IMR-90 (cell line): Measurements from ENCODE around the gene PSMD10. TPM values are rescaled to one million over a fixed set of nuclear protein-coding genes. Genes with fewer than 3 reads are reported as not detected.

Experiments used
- ATAC-seq: fragments of 200-7000 bp; cut with Tn5 transposase; 2 replicates; pipeline ENCODE4 v1.9.1; 2020; ENCODE audit warnings: low read depth, mild to moderate bottlenecking, moderate library complexity
- BruUV-seq: library from RNA; stranded (reverse); fragments of 400-500 nt; replicated peaks from 2 replicates; lab custom pipeline; 2021; lab: Mats Ljungman, UMichigan
- CTCF ChIA-PET: fragments of 300-600 bp; formaldehyde crosslinking; extraction: SDS; loops from one replicate; lab custom pipeline; 2021; ENCODE audit warnings: antibody characterized with exemption; lab: Yijun Ruan, JAX
- POLR2A ChIA-PET: fragments of 300-600 bp; sonication (Branson Sonifier 250); formaldehyde crosslinking; loops from one replicate; lab custom pipeline; 2022; ENCODE audit warnings: antibody characterized with exemption; ENCODE audit not compliant: unreplicated experiment; lab: Charles Lee
- DNase-seq: peaks from one replicate; pipeline ENCODE4 v3.0.0; 2013
- H2AFZ ChIP-seq: replicated peaks from 2 replicates; pipeline ENCODE3; 2013; ENCODE audit warnings: low read length, mild to moderate bottlenecking; ENCODE audit not compliant: poor library complexity
- H2AK5ac ChIP-seq: 2 replicates; pipeline ENCODE4 v1.6.1; 2013; ENCODE audit warnings: low read depth, low read length, inconsistent platforms
- H2AK9ac ChIP-seq: replicated peaks from 2 replicates; pipeline ENCODE3; 2013; ENCODE audit warnings: mild to moderate bottlenecking, low read depth, low read length, moderate library complexity; ENCODE audit not compliant: poor library complexity
- H2BK120ac ChIP-seq: 2 replicates; pipeline ENCODE4 v1.6.1; 2013; ENCODE audit warnings: low read depth, low read length, inconsistent platforms
- H2BK15ac ChIP-seq: 3 replicates; pipeline ENCODE4 v1.6.1; 2013; ENCODE audit warnings: low read depth, low read length, inconsistent platforms
- H2BK20ac ChIP-seq: 2 replicates; pipeline ENCODE4 v1.6.1; 2013; ENCODE audit warnings: low read depth, mild to moderate bottlenecking, inconsistent platforms, low read length, moderate library complexity
- H2BK5ac ChIP-seq: 2 replicates; pipeline ENCODE4 v1.6.1; 2013; ENCODE audit warnings: mild to moderate bottlenecking, low read depth, low read length, inconsistent platforms; ENCODE audit not compliant: poor library complexity, severe bottlenecking
- H3K14ac ChIP-seq: replicated peaks from 2 replicates; pipeline ENCODE4 v1.6.1; 2013; ENCODE audit warnings: low read depth, low read length, inconsistent platforms
- H3K18ac ChIP-seq: 2 replicates; pipeline ENCODE4 v1.6.1; 2013; ENCODE audit warnings: low read depth, low read length, control low read depth
- H3K23ac ChIP-seq: 2 replicates; pipeline ENCODE4 v1.6.1; 2013; ENCODE audit warnings: low read depth, low read length, inconsistent platforms
- H3K27ac ChIP-seq: 2 replicates; pipeline ENCODE4 v1.5.1; 2013; ENCODE audit warnings: mild to moderate bottlenecking, control low read depth, low read length; ENCODE audit not compliant: insufficient read depth
- H3K27me3 ChIP-seq: 2 replicates; pipeline ENCODE4 v1.6.1; 2013; ENCODE audit warnings: low read length; ENCODE audit not compliant: control insufficient read depth, insufficient read depth
- H3K36me3 ChIP-seq: 2 replicates; pipeline ENCODE4 v1.6.1; 2013; ENCODE audit warnings: low read length, mixed read lengths; ENCODE audit not compliant: control insufficient read depth, insufficient read depth
- H3K4ac ChIP-seq: 2 replicates; pipeline ENCODE4 v1.6.1; 2013; ENCODE audit warnings: low read depth, low read length, inconsistent platforms
- H3K4me1 ChIP-seq: 2 replicates; pipeline ENCODE4 v1.6.1; 2013; ENCODE audit warnings: low read length, mixed read lengths; ENCODE audit not compliant: control insufficient read depth, insufficient read depth
- H3K4me2 ChIP-seq: 2 replicates; pipeline ENCODE4 v1.6.1; 2013; ENCODE audit warnings: low read depth, mild to moderate bottlenecking, control low read depth, low read length, moderate library complexity
- H3K4me3 ChIP-seq: 2 replicates; pipeline ENCODE4 v1.5.1; 2013; ENCODE audit warnings: low read depth, mild to moderate bottlenecking, control low read depth, low read length, moderate library complexity; ENCODE audit not compliant: insufficient read depth
- H3K56ac ChIP-seq: 2 replicates; pipeline ENCODE4 v1.6.1; 2013; ENCODE audit warnings: low read length, inconsistent platforms; ENCODE audit not compliant: insufficient read depth; ENCODE audit errors: extremely low read depth
- H3K79me1 ChIP-seq, 2 experiments: 2 replicates each; pipeline ENCODE4 v1.6.1; 2013; ENCODE audit warnings: low read length in 2 of 2, inconsistent platforms in 1 of 2, low read depth in 1 of 2
- H3K9ac ChIP-seq: 2 replicates; pipeline ENCODE4 v1.6.1; 2013; ENCODE audit warnings: low read depth, low read length, control low read depth
- H3K9me1 ChIP-seq: 2 replicates; pipeline ENCODE4 v1.6.1; 2013; ENCODE audit warnings: low read length, inconsistent platforms; ENCODE audit not compliant: insufficient read depth
- H3K9me3 ChIP-seq: 2 replicates; pipeline ENCODE4 v1.6.1; 2013; ENCODE audit warnings: low read length; ENCODE audit not compliant: control insufficient read depth, insufficient read depth
- H4K20me1 ChIP-seq: 2 replicates; pipeline ENCODE4 v1.6.1; 2013; ENCODE audit warnings: low read length, inconsistent platforms; ENCODE audit not compliant: insufficient read depth
- H4K5ac ChIP-seq: 2 replicates; pipeline ENCODE4 v1.6.1; 2013; ENCODE audit warnings: mild to moderate bottlenecking, low read depth, low read length, control low read depth
- H4K8ac ChIP-seq, 2 experiments: 2 replicates each; pipeline ENCODE4 v1.6.1; 2013; ENCODE audit warnings: low read depth in 2 of 2, low read length in 2 of 2, control low read depth in 1 of 2, inconsistent platforms in 1 of 2
- H4K91ac ChIP-seq: 2 replicates; pipeline ENCODE4 v1.6.1; 2013; ENCODE audit warnings: low read depth, low read length, inconsistent platforms; ENCODE audit not compliant: insufficient read depth
- BHLHE40 ChIP-seq: fragments of 150-350 bp; IDR thresholded peaks from 2 replicates; pipeline ENCODE4 v1.6.1; 2016; ENCODE audit warnings: mild to moderate bottlenecking, low read depth, low read length
- CEBPB ChIP-seq: IDR thresholded peaks from 2 replicates; pipeline ENCODE4 v1.6.1; 2012; ENCODE audit warnings: low read depth, low read length, improper control_type of control experiment
- CTCF ChIP-seq: conservative IDR thresholded peaks from 2 replicates; pipeline ENCODE4 v1.5.1; 2012; ENCODE audit warnings: mild to moderate bottlenecking, low read depth, low read length, improper control_type of control experiment
- FOS ChIP-seq: fragments of 150-350 bp; IDR thresholded peaks from 2 replicates; pipeline ENCODE4 v1.6.1; 2016; ENCODE audit warnings: low read depth, low read length
- MAZ ChIP-seq: IDR thresholded peaks from 2 replicates; pipeline ENCODE4 v1.6.1; 2012; ENCODE audit warnings: low read depth, mild to moderate bottlenecking, low read length, improper control_type of control experiment, moderate library complexity, borderline replicate concordance
- WGBS, 2 experiments: methylation state at CpG; one replicate each; pipeline versions ENCODE4 v1.1.5 to v1.1.7; 2013; ENCODE audit warnings: missing lambda C conversion rate in 2 of 2; ENCODE audit not compliant: insufficient read length in 1 of 2; ENCODE audit errors: extremely low coverage in 2 of 2; 5-methylcytosine and 5-hydroxymethylcytosine counted together
- dilution Hi-C: fragments of 300-500 bp; cut with HindIII; formaldehyde crosslinking; loops from one replicate; pipeline ENCODE4 v1.14.3; 2018; ENCODE audit warnings: low sequenced_read_pairs; ENCODE audit not compliant: unreplicated experiment
- in situ Hi-C: fragments of 300-500 bp; cut with MboI; formaldehyde crosslinking; loops from 3 replicates; pipeline ENCODE4 v1.14.3; 2019; ENCODE audit warnings: low sequenced_read_pairs, inconsistent platforms, mixed read lengths
- intact Hi-C: fragments of 100-400 bp; cut with micrococcal nuclease; formaldehyde crosslinking; loops from 2 replicates; pipeline ENCODE4 v1.10.0; 2022
- polyA plus RNA-seq, 3 experiments: library from polyadenylated mRNA; depleted of rRNA; stranded (reverse); fragments of >200 nt; gene quantifications; 2 replicates each; pipeline ENCODE4 v1.2.3, GENCODE V29; 2012; ENCODE audit warnings: low replicate concordance in 1 of 3
- total RNA-seq: library from RNA; depleted of rRNA; stranded (reverse); fragments of >200 nt; gene quantifications from 2 replicates; pipeline ENCODE4 v1.2.3, GENCODE V29; 2012

Gene PSMD10
- total and polyA plus RNA-seq, 2 of the 4 experiments (the other 2 are of a cell fraction): 62.0 to 122 TPM

- Histone ChIP-seq H3K9me3 (no peaks in the 10 kb centered on the region), H3K56ac (no peak overlapping the region), H3K9ac (no peak overlapping the region), H4K20me1 (no peaks in the 10 kb centered on the region), H2AFZ (no peak overlapping the region), H3K4me1 (peaks cover 2% of the 10 kb centered on the region), H4K5ac (no peak overlapping the region), H3K4ac (no peak overlapping the region), H2BK20ac (no peak overlapping the region), H3K14ac (no peak overlapping the region), H3K27me3 (peaks cover 36% of the 10 kb centered on the region), H3K23ac (no peak overlapping the region), H3K18ac (no peak overlapping the region), H2BK120ac (no peak overlapping the region), H4K91ac (no peak overlapping the region), H3K36me3 (no peaks in the 10 kb centered on the region), H2BK15ac (no peak overlapping the region), H2AK5ac (no peak overlapping the region), H3K79me1 (no peaks in the 10 kb centered on the region), H3K9me1 (no peaks in the 10 kb centered on the region; the same call in 1 of the 2 replicates), H3K4me2 (no peak overlapping the region), H2BK5ac (no peak overlapping the region), H4K8ac (no peak overlapping the region), H3K27ac (no peak overlapping the region), H2AK9ac (no peak overlapping the region), H3K4me3 (no peak overlapping the region)
- no CpG with 5 or more reads among the region's 4 CpGs for WGBS, 2 experiments
- dilution Hi-C loops (no loop called here), in situ Hi-C loops (loop anchor here (10.0 kb wide), 1 partner anchor 406 kb away; no protein-coding TSS in a partner anchor), intact Hi-C loops (loop anchor here (1.0 to 5.0 kb wide), 4 partner anchors 94 to 534 kb away; partner anchors contain the start of gene NCBP2L)
- TF ChIP-seq BHLHE40 (peak; percentile 93), CTCF (no peak), FOS (peak; percentile 65; the same call in 1 of the 2 replicates), CEBPB (peak; percentile 18; the same call in 1 of the 2 replicates), MAZ (no peak)
- DNase-seq: peak; percentile 88
- ChIA-PET POLR2A (no interaction called here), CTCF (interaction anchor here (1.4 kb wide), 1 partner anchor 50 kb away, joined by 5 read pairs; no protein-coding TSS in a partner anchor)
- ATAC-seq: peak; percentile 82
- BruUV-seq: no TSS peak
Measured at GRCh38 chrX:108070891-108071290, 20.5 kb downstream of the PSMD10 start.
